ENCODE data around the gene PNPLA6. TPM values are rescaled to one million over a fixed set of nuclear protein-coding genes. Genes with fewer than 3 reads are reported as not detected.

The PNPLA6 gene
- total and polyA plus RNA-seq, 2 of the 8 experiments (the other 6 are each of a cell fraction or from before 2014, with no cell fraction given), result 55.1 to 121 TPM

- WGBS, 2 experiments (ENCODE audit: extremely low coverage in 1 of 2, insufficient coverage in 1 of 2, insufficient read length in 1 of 2, insufficient replicate concordance in 2 of 2, low coverage in 1 of 2, low lambda C conversion rate in 2 of 2, missing lambda C conversion rate in 1 of 2), result 84% methylated on average over 11 of the region's 11 CpGs; no CpG with 5 or more reads in 1 of the 2 experiments
Observed at GRCh38 chr19:7492558-7492957, 43.0 kb upstream of the PNPLA6 start.

More at GRCh38 chr19:7492558-7492957, 43.0 kb upstream of the PNPLA6 start:
- no peak overlapping the region for H3K23ac ChIP-seq (ENCODE audit: insufficient read length)
- H3K4me1 ChIP-seq (replicated peaks in 1 of 4; ENCODE audit: control insufficient read depth in 3 of 4, insufficient read depth in 4 of 4, low read length in 3 of 4), result peaks cover 3 to 5% (median 4%) of the 10 kb centered on the region in 4 experiments; a peak in 6 of 7 replicates
- FAIRE-seq (no peak), DNase-seq (ENCODE audit: low read depth in 1 of 2, low spot score in 2 of 2) (no peak)
- no peaks in the 10 kb centered on the region for H3K79me2 ChIP-seq (ENCODE audit: control insufficient read depth in 1 of 2, insufficient read depth in 2 of 2, low read length in 2 of 2)
- no peaks in the 10 kb centered on the region for H3K79me1 ChIP-seq (ENCODE audit: low read depth, low read length)
- H2BK12ac ChIP-seq (ENCODE audit: low read depth, low read length), result no peak overlapping the region
- CTCF ChIA-PET (ENCODE audit: partially characterized antibody), result interaction anchor here (0.7 kb wide), 1 partner anchor 12 kb away, joined by 3 read pairs; no protein-coding TSS in a partner anchor
- no peak overlapping the region for H4K91ac ChIP-seq (replicated peaks; ENCODE audit: insufficient read length, low read length)
- H2BK5ac ChIP-seq (ENCODE audit: low read depth, low read length), result no peak overlapping the region
- H3K18ac ChIP-seq (ENCODE audit: extremely low read depth, low read length), result no peak overlapping the region
- H2BK120ac ChIP-seq (replicated peaks; ENCODE audit: low read depth, low read length), result no peak overlapping the region
- H3K9me3 ChIP-seq (ENCODE audit: insufficient read depth in 2 of 2, low read depth in 1 of 2, low read length in 1 of 2), result no peaks in the 10 kb centered on the region
- no peak overlapping the region for H3K4me2 ChIP-seq (ENCODE audit: insufficient read depth in 1 of 2, low read depth in 2 of 2, low read length in 2 of 2)
- H4K5ac ChIP-seq (ENCODE audit: insufficient read length, low read depth, low read length), result no peak overlapping the region
- POLR2A ChIA-PET (ENCODE audit: partially characterized antibody), result interaction anchor here (0.6 to 2.0 kb wide), 2 partner anchors 8 to 11 kb away, joined by 4 to 5 read pairs; no protein-coding TSS in a partner anchor
- no peak overlapping the region for H2AFZ ChIP-seq (ENCODE audit: low read length)
- H3K56ac ChIP-seq (replicated peaks; ENCODE audit: insufficient read length, low read depth, low read length), result no peak overlapping the region
- no peak overlapping the region for H2BK20ac ChIP-seq (ENCODE audit: low read length)
- no peaks in the 10 kb centered on the region for H3K36me3 ChIP-seq (ENCODE audit: control insufficient read depth in 2 of 4, insufficient read depth in 4 of 4, low read length in 3 of 4)
- H2AK5ac ChIP-seq (ENCODE audit: low read depth, low read length), result no peak overlapping the region
- TF ChIP-seq TAF1 (IDR thresholded peaks at IDR 0.05; ENCODE audit: low read depth, low read length) (no peak), SP2 (IDR thresholded peaks at IDR 0.05; ENCODE audit: low read length) (no peak), PHF8 (conservative IDR thresholded peaks at IDR 0.05; ENCODE audit: low read depth, low read length) (no peak)
- H3K27me3 ChIP-seq (replicated peaks in 1 of 4; ENCODE audit: control insufficient read depth in 3 of 4, extremely low read depth in 1 of 4, insufficient read depth in 3 of 4, low read length in 3 of 4), result peaks cover 0 to 3% (median 0%) of the 10 kb centered on the region in 4 experiments; a peak in 1 of 7 replicates
- H3K27ac ChIP-seq (ENCODE audit: low read depth, low read length), result no peak overlapping the region
- no peaks in the 10 kb centered on the region for H4K20me1 ChIP-seq (replicated peaks in 1 of 2; ENCODE audit: control insufficient read depth in 1 of 2, insufficient read depth in 2 of 2, low read length in 2 of 2)
- no peak overlapping the region for H3K9ac ChIP-seq (replicated peaks in 1 of 4; ENCODE audit: extremely low read depth in 1 of 4, low read depth in 3 of 4, low read length in 3 of 4)
- no peak overlapping the region for H3K4me3 ChIP-seq (ENCODE audit: extremely low read depth in 1 of 4, insufficient read depth in 2 of 4, low read depth in 3 of 4, low read length in 4 of 4)
- H2BK15ac ChIP-seq (ENCODE audit: low read length), result no peak overlapping the region
- H3K4ac ChIP-seq (replicated peaks; ENCODE audit: insufficient read length, low read depth, low read length), result no peak overlapping the region
- H3K23me2 ChIP-seq (ENCODE audit: low read depth, low read length), result 0 out of 2 replicates have a peak, but pooled peaks cover 2% of the 10 kb centered on the region
- H4K8ac ChIP-seq (ENCODE audit: extremely low read depth, insufficient read depth, low read length), result no peak overlapping the region
- no peak overlapping the region for H3K14ac ChIP-seq (ENCODE audit: insufficient read length)

Data from H1 (cell line).